ENCODE results near the gene OTX1.

OTX1 gene

DNA sequence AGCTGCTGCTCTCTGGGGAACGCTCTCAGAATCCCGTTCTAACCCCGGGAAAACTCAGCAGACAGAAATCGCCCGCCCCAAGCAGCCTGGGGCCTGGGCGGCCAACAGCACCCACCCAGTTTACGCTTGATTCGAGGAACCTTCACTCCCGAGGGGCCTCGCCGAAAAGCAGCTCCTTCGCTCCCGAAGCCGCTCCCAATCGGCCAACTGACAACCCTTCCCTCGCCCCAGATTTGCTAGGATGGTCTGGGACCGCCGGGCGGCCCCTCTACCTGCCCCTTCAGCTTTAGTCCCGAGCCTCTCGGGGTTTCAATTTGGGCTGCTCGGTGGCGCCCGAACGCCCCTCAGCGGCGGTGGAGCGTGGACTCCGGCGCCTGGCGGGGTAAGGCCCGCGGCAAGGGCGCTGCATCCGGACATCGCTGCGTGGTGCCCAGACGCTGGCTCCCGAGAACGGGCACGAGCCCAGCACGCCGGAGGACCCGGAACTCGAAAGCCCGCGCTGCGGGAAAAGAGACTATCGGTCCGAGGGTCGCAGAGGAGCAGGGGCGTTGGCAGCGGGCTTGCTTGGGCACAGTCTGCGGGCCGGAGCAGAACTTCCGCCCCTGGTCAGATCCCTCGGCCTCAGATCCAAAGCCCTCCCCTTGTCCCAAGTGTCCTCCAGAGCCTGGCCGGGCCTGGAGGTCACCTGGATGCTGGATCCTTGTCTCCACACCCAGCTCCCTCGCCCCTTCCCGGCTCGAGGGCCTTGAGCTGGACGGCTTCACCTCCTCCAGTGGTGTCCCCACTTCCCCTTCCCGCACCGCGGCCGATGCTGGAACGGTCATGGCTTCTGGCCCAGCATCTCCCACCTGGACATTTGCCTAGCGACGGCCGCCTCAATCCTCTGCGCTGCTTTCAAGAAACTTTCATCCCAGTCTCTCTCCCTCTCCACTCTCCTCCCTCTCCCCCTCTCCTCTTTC, 3.0 kb upstream of the OTX1 start:
- DNase-seq: no peak

DNA sequence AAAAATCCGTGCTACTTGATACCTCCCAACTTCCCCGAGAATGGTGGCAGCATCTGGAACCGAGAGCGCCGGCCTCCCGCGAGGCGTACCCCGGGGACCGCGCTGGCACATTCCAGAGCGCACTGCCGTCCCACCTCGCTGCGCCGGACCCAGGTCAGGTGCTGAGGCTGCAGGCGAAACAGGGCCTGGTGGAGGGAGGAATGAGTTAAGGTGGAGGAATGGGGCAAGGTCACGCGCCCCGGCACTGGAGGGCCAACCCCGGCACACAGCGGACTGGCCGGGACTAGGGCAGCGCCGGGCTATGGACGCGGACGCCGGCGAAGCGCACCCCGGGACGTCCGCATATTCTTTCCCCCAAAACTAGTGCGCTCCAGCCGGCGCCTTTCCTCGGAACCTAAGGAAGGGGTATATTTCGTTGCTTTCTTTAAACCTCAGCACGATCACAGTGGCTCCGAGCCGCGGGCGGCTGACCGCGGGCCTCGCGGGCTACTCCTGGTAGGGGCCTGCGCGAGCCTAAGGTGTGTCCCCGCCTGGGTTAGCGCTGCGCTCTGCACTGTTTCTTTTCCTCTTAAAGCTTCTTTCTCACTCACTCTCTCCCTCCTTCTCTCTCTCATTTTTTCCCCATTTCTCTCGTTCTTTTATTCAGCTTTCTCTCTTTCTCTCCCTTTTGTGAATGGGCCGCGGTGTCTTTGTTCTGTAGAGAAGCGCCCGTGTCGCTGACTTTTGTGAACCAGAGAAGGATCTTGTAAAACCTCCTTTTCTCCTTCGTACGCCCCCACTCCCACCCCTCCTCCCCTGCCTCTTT, 2.1 kb upstream of the OTX1 start:
- DNase-seq: no peak

DNA sequence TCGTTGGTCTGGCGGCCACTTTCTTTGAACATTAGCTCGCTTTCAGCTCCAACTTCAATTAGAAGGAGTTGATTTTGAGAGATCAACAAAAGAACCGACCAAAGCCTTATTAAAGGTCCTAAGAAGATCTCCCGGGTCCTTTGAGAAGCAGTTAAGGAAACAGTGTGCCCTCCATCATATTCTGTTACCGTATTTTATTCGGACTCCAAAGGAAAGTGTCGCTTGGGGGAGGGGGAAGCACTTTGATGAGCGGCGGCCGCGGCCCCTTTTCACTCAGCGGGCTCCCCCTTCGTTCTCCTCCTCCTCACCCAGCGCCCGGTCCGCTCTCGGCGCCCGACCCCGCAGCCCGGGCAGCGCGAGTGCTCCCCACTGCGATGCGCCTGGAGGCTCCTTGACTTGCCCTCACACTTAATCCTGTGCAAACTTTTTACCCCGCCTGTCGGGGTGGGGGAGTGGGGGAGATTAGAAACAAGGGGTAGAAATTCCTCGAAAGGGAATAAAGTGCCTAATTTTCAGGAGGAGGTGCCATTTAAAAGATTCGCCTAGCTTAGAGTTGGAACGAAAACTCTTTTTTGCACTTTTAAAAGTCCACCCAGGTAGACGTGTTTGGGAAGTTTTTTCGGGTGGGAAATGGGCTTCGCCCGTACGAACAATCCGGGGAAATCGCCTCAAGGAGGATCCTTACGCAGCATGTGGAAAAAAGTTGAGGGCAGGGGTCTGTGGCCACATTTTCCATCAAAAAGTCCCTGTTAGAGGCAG, 1.2 kb upstream of the OTX1 start:
- no peak for DNase-seq

DNA sequence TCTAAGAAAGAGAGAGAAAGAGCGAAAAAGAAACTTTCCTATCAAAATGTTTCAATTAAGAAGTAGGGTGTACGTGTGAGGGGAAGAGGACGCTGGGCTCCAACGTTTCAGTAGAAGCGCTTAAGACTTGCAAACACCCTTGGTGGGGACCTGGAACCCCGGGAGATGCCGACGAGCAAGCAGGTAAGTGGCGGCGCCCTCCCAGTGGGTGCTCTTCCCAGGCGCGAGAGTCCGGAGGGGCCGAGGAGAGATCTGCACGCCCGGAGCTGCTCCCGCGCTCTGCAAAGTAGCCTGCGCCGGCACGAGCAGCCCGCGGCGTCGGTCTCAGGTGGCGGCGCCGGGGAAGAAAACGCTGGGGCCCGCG, 678 bp upstream of the OTX1 start:
- DNase-seq: no peak

DNA sequence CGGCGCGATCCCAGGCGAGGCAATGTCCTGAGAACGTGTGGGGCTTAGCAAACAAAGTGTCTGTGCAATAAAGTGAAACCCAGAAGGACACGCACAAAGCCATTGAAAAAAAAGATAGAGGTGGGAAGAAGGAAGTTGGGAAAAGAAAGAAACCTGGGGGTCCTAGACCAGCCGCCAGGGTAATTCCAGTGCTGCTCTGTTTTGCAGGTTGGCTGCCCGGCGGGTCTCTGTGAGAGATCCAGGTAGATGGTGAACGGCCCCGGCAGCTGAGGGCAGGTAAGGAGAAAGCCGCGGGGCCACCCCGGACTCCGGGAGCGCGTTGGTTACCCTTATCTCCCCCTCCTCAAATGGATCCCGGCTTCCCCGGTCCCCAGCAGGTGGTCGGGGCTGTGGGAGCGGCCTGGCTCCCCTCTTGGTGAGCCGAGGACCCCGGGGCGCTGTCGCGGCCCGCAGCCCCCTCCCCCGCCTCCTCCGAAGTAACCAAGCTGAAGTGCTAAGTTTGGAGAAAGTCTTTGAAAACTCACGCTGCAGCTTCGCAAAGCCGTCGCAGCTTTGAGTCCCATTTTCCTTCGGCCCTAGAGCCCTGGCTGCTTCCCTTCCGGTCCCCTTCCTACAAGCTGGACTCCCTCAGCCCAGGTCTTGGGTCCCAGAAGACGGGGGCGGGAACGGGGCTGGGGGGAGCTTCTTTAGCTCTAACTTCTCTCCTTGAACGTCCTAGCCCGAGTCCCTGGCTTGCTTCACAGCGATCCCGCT, 588 bp downstream of the OTX1 start:
- DNase-seq: no peak

DNA sequence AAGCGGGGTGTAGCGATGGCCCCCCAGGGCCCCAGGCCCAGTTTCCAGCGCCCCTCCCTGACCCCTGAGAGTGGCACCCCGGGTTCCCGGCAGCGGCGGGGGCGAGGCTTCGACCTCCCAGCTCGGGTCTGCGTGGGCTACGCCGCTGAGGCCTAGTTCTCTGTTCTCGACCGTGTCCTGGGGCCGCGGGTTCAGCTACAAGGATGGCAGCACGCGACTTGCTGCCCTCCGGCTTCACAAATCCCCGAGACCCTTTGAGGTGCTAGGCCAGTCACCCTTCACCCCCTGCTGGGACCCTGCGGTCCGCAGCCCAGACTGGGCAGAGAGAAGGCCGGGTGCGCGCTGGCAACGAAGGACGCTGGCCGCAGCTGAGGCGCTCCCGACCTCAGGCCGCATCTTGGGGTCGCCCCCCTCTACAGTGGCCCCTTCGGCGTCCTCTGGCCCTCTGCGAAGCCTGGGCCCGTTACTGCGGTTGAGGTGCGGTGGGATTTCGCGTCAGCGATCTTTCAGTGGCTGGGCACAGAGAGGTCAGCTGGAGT, 1.2 kb downstream of the OTX1 start:
- DNase-seq: no peak

DNA sequence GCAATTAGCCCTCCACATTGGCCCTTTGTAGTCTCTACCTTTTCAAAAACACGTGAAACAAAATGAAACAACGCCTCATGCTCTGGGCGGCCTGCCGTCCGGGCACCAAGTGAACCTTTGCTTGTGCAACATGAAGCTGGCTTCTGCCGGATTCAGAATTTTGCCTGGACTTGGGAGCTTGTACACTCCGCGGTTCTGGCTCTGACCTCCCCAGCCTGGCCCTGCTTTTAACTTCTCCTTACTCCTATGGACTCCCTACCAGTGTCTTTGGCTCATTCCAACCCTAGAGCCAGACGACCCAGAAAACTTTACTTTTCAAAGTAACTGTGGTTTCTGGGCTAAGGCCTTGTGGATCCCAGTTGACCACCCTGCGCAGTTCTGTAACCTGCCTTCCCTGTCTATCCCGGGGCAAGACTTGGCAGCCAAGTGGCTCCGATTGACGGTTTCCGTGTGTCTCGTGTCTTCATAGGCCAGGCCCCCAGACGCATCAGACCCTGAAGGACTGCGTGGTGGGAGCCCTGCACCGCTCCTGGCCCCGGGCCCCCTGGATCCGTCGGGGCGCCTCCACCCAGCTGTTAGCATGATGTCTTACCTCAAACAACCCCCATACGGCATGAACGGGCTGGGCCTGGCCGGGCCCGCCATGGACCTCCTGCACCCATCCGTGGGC, 1.9 kb downstream of the OTX1 start:
- DNase-seq: no peak

DNA sequence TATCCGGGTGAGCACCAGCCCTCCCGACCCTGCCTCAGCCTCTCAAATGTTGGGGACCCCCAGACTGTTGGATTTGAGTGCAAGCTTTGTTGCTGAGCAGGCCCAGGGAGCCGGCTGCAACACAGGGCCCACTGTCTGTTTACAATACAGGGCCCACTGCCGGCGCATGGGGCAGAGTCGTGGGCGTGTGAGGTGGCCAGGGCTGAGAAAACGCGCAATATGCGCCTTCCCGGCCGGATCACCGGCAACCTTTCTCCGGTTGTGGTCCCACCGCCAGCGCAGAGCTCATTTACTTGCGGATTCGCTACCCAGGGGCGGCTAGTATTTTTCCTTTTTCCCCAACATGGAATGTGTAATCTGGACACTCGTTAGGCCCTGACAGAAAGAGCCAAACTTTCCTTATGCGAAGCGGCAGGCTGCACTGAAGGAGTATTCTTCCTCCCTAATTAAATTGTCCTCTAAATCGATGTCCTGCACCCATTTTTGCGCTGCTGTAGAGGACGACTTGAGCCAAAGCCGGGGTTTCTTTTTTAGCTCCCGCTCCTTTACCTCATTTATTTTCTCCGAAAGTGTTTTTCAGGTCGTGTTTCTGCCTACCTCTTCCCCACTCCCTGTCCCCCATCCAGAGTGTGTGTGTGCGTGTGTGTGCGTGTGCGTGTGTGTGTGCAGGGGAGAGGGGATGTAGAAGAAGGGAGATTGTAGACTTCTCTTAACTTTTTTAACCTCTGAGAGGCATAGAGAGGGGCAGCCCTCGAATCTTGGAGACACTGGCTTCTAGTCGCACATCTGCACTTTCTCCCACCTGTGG, 2.7 kb downstream of the OTX1 start:
- no peak for DNase-seq

DNA sequence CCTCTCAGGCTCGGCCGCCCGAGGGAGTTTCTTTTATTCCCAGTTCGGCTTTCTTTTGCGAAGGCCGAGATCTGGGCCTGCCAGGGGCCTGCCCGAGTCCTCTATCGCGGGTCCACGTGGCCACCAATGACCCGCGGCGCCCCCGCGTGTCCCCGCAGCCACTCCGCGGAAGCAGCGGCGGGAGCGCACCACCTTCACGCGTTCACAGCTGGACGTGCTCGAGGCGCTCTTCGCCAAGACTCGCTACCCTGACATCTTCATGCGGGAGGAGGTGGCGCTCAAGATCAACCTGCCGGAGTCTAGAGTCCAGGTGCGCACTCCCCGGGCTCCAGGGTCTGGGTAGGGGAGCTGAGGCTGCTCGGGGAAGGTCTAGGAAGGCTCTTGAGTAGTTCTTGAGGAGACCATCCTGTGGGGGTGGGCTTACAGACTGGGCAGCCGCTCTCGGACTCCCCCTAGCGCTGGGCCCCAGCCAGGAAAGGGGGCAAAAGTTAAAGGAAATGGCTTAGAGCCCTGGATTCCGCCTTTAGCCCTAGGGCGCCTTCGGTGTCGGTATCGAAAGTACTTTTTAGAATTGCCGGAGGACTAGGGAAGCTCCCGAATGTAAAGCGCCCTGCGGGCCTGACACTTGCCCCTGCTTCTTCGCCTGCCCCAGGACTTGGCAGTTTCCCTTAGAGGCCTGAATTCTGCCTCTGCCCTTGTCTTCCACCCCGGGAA, 3.4 kb downstream of the OTX1 start:
- no peak for DNase-seq

DNA sequence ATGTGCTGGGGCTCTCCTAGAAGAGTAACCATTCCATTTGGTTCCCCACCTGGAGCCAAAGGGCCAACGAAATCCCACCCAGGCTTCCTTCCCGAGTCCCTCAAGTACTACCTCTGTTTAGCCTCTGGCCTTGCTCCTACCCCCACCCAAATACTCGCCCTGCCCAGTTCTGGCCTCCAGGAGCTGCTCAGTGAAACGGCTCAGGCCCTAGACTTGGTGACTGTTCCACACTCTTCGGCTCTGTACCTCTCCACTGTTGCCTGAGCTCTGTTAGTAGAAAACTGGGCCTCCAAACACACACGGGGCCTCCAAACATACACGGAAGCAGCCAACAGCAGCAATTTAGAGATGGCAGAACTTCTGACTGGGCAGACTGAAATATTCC, 4.2 kb downstream of the OTX1 start:
- DNase-seq: no peak

DNA sequence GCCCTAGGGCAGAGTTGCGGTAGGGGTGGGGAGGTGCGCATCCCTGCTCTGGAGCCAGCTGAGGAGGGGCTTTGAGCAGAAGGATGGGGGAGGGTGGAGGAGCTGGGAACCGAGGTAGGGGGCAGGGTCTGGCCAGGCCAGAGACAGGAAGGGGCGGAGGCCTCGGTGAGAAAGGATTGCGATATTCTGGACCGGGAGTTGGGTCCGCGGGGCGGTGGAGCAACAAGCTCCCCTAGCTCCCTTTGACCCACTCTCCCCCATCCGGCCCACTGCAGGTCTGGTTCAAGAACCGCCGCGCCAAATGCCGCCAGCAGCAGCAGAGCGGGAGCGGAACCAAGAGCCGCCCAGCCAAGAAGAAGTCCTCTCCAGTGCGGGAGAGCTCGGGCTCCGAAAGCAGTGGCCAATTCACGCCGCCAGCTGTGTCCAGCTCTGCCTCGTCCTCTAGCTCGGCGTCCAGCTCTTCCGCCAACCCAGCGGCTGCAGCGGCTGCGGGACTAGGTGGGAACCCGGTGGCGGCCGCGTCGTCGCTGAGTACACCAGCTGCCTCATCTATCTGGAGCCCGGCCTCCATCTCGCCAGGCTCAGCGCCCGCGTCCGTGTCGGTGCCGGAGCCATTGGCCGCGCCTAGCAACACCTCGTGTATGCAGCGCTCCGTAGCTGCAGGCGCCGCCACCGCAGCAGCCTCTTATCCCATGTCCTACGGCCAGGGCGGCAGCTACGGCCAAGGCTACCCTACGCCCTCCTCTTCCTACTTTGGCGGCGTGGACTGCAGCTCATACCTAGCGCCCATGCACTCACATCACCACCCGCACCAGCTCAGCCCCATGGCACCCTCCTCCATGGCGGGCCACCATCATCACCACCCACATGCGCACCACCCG, 4.8 kb downstream of the OTX1 start:
- no peak for DNase-seq

DNA sequence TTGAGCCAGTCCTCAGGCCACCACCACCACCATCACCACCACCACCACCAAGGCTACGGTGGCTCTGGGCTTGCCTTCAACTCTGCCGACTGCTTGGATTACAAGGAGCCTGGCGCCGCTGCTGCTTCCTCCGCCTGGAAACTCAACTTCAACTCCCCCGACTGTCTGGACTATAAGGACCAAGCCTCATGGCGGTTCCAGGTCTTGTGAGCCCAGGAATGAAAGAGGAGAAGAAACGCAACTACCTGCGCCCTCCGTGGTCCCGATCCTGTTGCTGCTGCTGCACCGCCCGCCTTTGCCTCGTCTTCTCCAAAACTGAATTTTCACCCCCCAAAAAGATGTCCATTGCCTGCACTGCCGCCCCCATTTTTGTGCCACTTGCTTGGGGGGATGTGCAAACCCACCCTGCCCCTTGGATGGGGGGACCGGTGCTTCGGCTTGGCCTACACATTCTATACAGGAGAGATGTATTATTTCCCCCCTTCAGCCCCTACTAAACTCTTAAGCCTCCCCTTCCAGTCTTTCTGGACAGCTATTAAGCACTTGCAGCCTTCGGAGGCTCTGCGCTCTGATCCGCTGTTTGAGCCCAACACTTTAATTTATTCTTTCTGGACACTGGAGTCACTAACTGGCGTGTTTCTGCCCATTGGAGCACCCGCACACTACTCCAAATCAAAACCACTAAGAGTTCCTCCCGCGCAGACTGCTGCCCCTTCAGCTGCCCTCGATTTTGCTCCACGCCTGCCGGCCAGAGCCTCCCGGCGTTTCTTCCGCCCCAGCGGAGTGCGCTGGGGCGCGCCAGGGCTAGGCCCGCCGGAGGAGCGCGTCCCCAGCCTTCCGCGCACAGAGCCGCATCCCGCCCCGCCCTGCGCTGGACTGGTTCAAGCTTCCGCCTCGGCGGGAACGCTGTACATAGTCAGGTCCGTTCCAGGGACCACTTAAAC, 5.7 kb downstream of the OTX1 start:
- DNase-seq: no peak

DNA sequence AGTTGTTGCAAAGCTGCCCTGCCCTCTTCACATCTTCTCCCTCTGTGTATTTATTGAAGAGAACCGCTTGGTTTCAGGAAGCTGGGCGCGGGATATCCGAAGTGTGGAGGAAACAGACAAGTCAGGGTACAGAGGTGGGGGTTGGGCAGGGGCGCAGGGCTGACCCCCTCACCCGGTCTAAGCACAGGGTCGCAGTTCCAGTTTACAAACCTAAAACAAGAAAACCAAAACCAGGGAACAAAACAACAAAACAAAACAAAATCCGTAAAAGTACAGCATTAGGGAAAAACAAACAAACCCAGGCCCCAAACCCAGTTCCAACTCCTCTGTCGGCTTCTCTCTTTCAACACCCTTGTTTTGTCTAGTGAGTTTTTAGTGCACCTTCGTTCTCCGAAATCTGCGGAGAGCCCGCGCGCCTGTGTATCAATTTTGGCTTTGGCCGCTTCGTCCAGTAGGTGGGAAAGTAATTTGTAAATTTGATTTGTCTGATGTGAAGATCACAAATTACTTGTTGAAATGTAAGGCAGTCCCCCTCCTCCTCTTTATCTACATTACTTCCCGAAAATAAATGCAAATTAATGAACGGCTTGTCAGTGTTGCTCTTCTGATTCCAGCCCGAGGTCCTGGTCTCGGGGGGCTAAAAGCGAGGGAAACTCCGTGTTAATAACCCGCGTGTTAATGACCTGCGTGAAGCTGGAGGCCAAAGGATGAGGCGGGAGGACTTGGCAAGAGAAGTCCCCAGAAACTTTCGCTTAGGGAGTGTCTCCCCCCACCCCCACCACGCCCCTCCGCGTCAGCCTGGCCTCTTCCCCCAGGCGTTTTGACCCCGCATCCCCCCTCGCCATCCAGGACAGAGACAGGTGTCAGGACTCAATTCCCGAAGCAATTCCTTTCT, 6.9 kb downstream of the OTX1 start:
- DNase-seq: no peak

DNA sequence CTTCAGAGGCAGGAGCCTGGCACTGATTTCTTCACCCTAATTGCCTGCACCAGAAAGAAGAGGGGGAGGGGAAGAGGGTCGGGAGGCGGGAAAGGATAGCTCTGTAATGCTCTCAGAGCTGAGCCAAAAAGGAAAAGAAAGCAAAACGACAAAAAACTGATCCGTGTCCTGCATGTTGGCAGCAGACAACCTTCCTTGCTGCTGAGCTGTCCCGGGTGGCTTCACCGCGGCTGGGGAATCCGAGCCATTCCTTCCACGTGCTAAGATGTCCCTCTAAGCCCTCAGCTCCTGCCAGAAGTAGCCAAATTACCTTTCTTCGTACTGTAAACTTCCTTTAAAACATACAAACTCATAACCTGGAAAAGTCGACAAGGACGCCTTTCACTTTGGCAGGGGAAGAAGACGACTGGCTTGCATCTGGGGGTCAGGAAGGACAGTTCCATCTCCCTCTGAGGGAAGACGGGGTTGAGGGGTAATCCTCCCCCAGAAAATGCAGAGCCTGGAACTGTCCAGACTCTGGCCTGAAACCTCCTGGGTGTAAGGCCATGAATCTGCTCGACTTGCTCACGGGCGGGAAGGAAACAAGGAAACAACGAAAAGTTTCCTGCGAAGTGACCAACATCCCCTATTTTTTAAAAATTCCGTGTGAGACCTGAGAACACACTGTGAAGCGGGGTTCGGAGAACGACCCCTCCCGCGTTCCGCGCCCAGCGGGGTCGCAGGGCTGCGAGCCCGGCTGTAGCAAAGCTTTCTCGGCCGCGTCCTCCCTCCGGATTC, 7.7 kb downstream of the OTX1 start:
- DNase-seq: no peak

DNA sequence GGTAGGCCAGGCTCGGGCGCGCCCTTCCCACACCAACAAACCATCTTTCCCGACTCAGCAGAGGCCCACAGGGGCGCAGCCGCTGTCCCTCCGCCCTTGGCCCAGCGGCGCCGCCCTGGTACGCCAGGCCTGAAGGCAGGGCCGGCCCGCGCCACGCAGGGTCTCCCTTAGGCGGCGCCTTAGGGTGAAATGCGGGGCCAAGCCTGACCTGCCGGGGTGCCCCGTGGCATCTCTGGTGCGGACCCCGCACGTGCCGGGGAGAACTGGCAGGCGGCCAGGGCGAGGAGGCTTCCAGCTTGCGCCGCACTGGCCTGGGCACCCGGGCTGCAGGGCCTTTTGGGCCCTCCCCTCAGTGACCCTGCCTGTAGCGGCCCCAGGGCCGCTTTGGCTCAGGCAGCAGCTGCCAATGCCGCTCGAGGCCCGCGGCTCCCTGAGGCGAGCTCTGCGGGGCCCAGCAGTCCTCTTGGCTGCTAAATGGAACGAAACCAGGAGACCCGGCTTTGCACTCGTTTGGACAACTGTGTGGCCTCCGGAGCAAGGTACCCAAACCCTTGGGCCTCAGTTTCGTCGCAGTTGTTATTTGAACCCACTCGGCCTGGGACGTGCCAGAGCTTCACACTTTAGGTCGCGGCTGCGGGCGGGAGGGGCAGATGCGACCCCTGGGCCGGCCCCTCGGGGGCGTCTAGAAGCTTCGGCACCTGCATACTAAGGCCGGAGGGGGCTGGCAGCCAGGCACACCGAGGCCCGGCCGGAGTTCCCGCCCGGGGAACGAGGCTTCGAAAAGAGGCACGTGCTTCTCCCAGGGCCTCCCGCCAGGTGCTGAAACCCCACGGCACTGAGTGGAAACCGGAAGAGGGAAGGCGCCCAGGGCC, 8.5 kb downstream of the OTX1 start:
- no peak for DNase-seq

Data from CD4-positive, alpha-beta T cell treated with Interleukin-12 subunit alpha and Interleukin-12 subunit beta, for 1 hour (primary cell).